ENCODE data around the gene TST. TPM values are rescaled to one million over a fixed set of nuclear protein-coding genes. Genes with fewer than 3 reads are reported as not detected.

The TST gene
- total and polyA plus RNA-seq, 2 donors (not counting 3 experiments of a cell fraction or from before 2014, with no cell fraction given): 39.2 to 95.1 TPM

GRCh38 chr22:37012956-37013355, 6.3 kb downstream of the TST start:
- intact Hi-C loops (cut with micrococcal nuclease) (no loop called here), dilution Hi-C loops (cut with MboI; ENCODE audit: extremely low pct_ligation_motif_present, low sequenced_read_pairs) (no loop called here)
- no peak for TF ChIP-seq POLR2A (IDR thresholded peaks at IDR 0.05; ENCODE audit: low read depth, low read length)
- ChIA-PET CTCF (interaction anchor here (1.2 kb wide), 1 partner anchor 30 kb away, joined by 3 read pairs; no protein-coding TSS in a partner anchor), POLR2A (no interaction called here)
- no peaks in the 10 kb centered on the region for H4K20me1 ChIP-seq (replicated peaks; ENCODE audit: control insufficient read depth, extremely low read depth, insufficient read depth, low read length)
- no peak overlapping the region for H3K27ac ChIP-seq (ENCODE audit: insufficient read depth, low read depth, low read length)
- H3K4me3 ChIP-seq (replicated peaks in 1 of 3; ENCODE audit: insufficient read depth in 1 of 3, low read depth in 1 of 3, low read length in 3 of 3): no peak overlapping the region
- no peak for DNase-seq (ENCODE audit: low read depth, low spot score)
- no TSS peak for BruUV-seq (replicated peaks)
- peaks cover 4% of the 10 kb centered on the region for H3K79me2 ChIP-seq (ENCODE audit: control insufficient read depth, insufficient read depth, low read length)
- no peak overlapping the region for H3K4me2 ChIP-seq (ENCODE audit: insufficient read depth, low read length)
- peaks cover 1 to 6% of the 10 kb centered on the region in 2 experiments for H3K36me3 ChIP-seq (ENCODE audit: control insufficient read depth in 2 of 2, extremely low read depth in 1 of 2, insufficient read depth in 2 of 2, low read length in 2 of 2)
- no peaks in the 10 kb centered on the region for H3K9me3 ChIP-seq (replicated peaks; ENCODE audit: control insufficient read depth, insufficient read depth, low read length)
- H3K4me1 ChIP-seq (ENCODE audit: control insufficient read depth, extremely low read depth, insufficient read depth, low read length): peaks cover 13% of the 10 kb centered on the region
- FAIRE-seq: no peak
- no peak overlapping the region for H3K9ac ChIP-seq (replicated peaks; ENCODE audit: extremely low read depth, insufficient read depth, low read length)
- H2AFZ ChIP-seq (ENCODE audit: low read depth, low read length): no peak overlapping the region
- no peaks in the 10 kb centered on the region for H3K27me3 ChIP-seq (ENCODE audit: control insufficient read depth in 2 of 2, insufficient read depth in 2 of 2, low read length in 2 of 2)
- H3K9me1 ChIP-seq (replicated peaks; ENCODE audit: control insufficient read depth, extremely low read depth, insufficient read depth, low read length): no peaks in the 10 kb centered on the region

GRCh38 chr22:37012262-37012904, 6.9 kb downstream of the TST start:
- TF ChIP-seq CTCF (IDR thresholded peaks at IDR 0.05; ENCODE audit: extremely low read depth in 1 of 2, insufficient read depth in 1 of 2, low read depth in 1 of 2, low read length in 2 of 2) (no peak), MAX (IDR thresholded peaks at IDR 0.05; ENCODE audit: insufficient read depth, insufficient read length) (no peak)
- Histone ChIP-seq H4K20me1 (replicated peaks; ENCODE audit: control insufficient read depth, extremely low read depth, insufficient read depth, low read length) (no peaks in the 10 kb centered on the region), H2AFZ (ENCODE audit: low read depth, low read length) (no peak overlapping the region), H3K4me1 (ENCODE audit: control insufficient read depth, extremely low read depth, insufficient read depth, low read length) (peaks cover 14% of the 10 kb centered on the region), H3K27ac (ENCODE audit: insufficient read depth, low read depth, low read length) (no peak overlapping the region), H3K27me3 (ENCODE audit: control insufficient read depth in 2 of 2, insufficient read depth in 2 of 2, low read length in 2 of 2) (no peaks in the 10 kb centered on the region), H3K9ac (replicated peaks; ENCODE audit: extremely low read depth, insufficient read depth, low read length) (no peak overlapping the region), H3K4me3 (replicated peaks in 1 of 3; ENCODE audit: insufficient read depth in 1 of 3, low read depth in 1 of 3, low read length in 3 of 3) (no peak overlapping the region), H3K9me1 (replicated peaks; ENCODE audit: control insufficient read depth, extremely low read depth, insufficient read depth, low read length) (no peaks in the 10 kb centered on the region), H3K4me2 (ENCODE audit: insufficient read depth, low read length) (no peak overlapping the region), H3K36me3 (ENCODE audit: control insufficient read depth in 2 of 2, extremely low read depth in 1 of 2, insufficient read depth in 2 of 2, low read length in 2 of 2) (peaks cover 0 to 3% of the 10 kb centered on the region in 2 experiments), H3K9me3 (replicated peaks; ENCODE audit: control insufficient read depth, insufficient read depth, low read length) (no peaks in the 10 kb centered on the region), H3K79me2 (ENCODE audit: control insufficient read depth, insufficient read depth, low read length) (no peaks in the 10 kb centered on the region)
- intact Hi-C loops (cut with micrococcal nuclease) (no loop called here), dilution Hi-C loops (cut with MboI; ENCODE audit: extremely low pct_ligation_motif_present, low sequenced_read_pairs) (no loop called here)
- no peak for DNase-seq (ENCODE audit: low read depth, low spot score)
- BruUV-seq (replicated peaks): no TSS peak
- FAIRE-seq: no peak
- POLR2A ChIA-PET: interaction anchor here (0.6 kb wide), 1 partner anchor 377 kb away, joined by 4 read pairs; no protein-coding TSS in a partner anchor
- CTCF ChIA-PET: interaction anchor here (1.2 kb wide), 1 partner anchor 31 kb away, joined by 3 read pairs; no protein-coding TSS in a partner anchor
